K562 (cell line): Measurements from ENCODE around the gene PLEKHA5. TPM values are rescaled to one million over a fixed set of nuclear protein-coding genes. Genes with fewer than 3 reads are reported as not detected.

Source experiments
- ATAC-seq: fragments of 200-7000 bp; cut with Tn5 transposase; 3 replicates; pipeline ENCODE4 v1.9.1; 2020; ENCODE audit warnings: moderate library complexity
- BruUV-seq: library from RNA; stranded (reverse); fragments of 400-500 nt; replicated peaks from 2 replicates; lab custom pipeline; 2021; lab: Mats Ljungman, UMichigan
- CTCF ChIA-PET: fragments of 300-600 bp; formaldehyde crosslinking; extraction: SDS; loops from one replicate; lab custom pipeline; 2021; ENCODE audit warnings: low intra/inter-chr PET ratio; lab: Yijun Ruan, JAX
- POLR2A ChIA-PET: fragments of 300-600, 350-650 bp; sonication (Branson Sonifier 250); formaldehyde crosslinking; extraction: SDS; loops from one replicate; lab custom pipeline; 2021; ENCODE audit warnings: antibody characterized with exemption, inconsistent platforms; lab: Yijun Ruan, JAX
- DNase-seq, 4 experiments: peaks; one replicate each; pipeline versions ENCODE4 v3.0.0 to v3.0.0-alpha.2; 2011 to 2018; ENCODE audit warnings: low spot score in 3 of 4, mixed read lengths in 3 of 4; ENCODE audit errors: extremely low read depth in 1 of 4
- FAIRE-seq: peaks from 2 replicates; lab custom pipeline; 2011; peaks lifted over from hg19 to GRCh38; lab: Jason Lieb, UNC
- H2AFZ ChIP-seq: 2 replicates; pipeline ENCODE4 v1.6.0; 2011; ENCODE audit warnings: low read depth, low read length, control low read depth, inconsistent platforms
- H3K27ac ChIP-seq: fragments of 200-600 bp; 3 replicates; pipeline ENCODE4 v1.8.0; 2011; ENCODE audit warnings: low read depth, mild to moderate bottlenecking, control low read depth, inconsistent platforms, low read length, moderate library complexity, mixed read lengths; ENCODE audit errors: extremely low read depth
- H3K27me3 ChIP-seq, 2 experiments: fragments of 300-600 bp in 1 of 2; 2 replicates in 1 of 2; 3 replicates in 1 of 2; pipeline versions ENCODE4 v1.6.0 to v1.8.0; 2011; ENCODE audit warnings: inconsistent platforms in 2 of 2, low read length in 2 of 2, mild to moderate bottlenecking in 1 of 2, mixed read lengths in 1 of 2, moderate library complexity in 1 of 2; ENCODE audit not compliant: control insufficient read depth in 2 of 2, insufficient read depth in 2 of 2
- H3K36me3 ChIP-seq: fragments of 300-600 bp; 3 replicates; pipeline ENCODE4 v1.8.0; 2011; ENCODE audit warnings: mild to moderate bottlenecking, low read length, inconsistent platforms; ENCODE audit not compliant: control insufficient read depth, insufficient read depth
- H3K4me1 ChIP-seq, 2 experiments: fragments of 200-600 bp in 1 of 2; replicated peaks in 1 of 2; 2 replicates in 1 of 2; 3 replicates in 1 of 2; pipeline versions ENCODE4 v1.5.1 to v1.8.0; 2011; ENCODE audit warnings: inconsistent platforms in 2 of 2, low read length in 2 of 2, mild to moderate bottlenecking in 1 of 2, mixed read lengths in 1 of 2, moderate library complexity in 1 of 2; ENCODE audit not compliant: control insufficient read depth in 2 of 2, insufficient read depth in 2 of 2
- H3K4me2 ChIP-seq: 2 replicates; pipeline ENCODE4 v1.6.1; 2011; ENCODE audit warnings: low read length, control low read depth, inconsistent platforms, mixed read lengths; ENCODE audit not compliant: insufficient read depth
- H3K4me3 ChIP-seq: fragments of 200-600 bp; sonication (generic), shearing (Covaris generic); 2 replicates; pipeline ENCODE4 v1.5.1; 2016; ENCODE audit warnings: control low read depth, inconsistent platforms
- H3K79me2 ChIP-seq: fragments of 200-600 bp; 3 replicates; pipeline ENCODE4 v1.8.0; 2011; ENCODE audit warnings: low read length, inconsistent platforms; ENCODE audit not compliant: control insufficient read depth, insufficient read depth
- H3K9ac ChIP-seq, 2 experiments: 2 replicates each; pipeline versions ENCODE4 v1.6.0 to v1.6.1; 2011; ENCODE audit warnings: low read depth in 2 of 2, low read length in 2 of 2, control low read depth in 1 of 2, inconsistent platforms in 1 of 2, mild to moderate bottlenecking in 1 of 2, mixed read lengths in 1 of 2; ENCODE audit not compliant: insufficient read depth in 1 of 2
- H3K9me1 ChIP-seq: one replicate; pipeline ENCODE4 v1.6.0; 2011; ENCODE audit warnings: inconsistent platforms, mild to moderate bottlenecking, low read length, moderate library complexity; ENCODE audit not compliant: control insufficient read depth, insufficient read depth
- H3K9me3 ChIP-seq: replicated peaks from 2 replicates; pipeline ENCODE4 v1.5.1; 2011; ENCODE audit warnings: low read depth, low read length, inconsistent platforms; ENCODE audit not compliant: control insufficient read depth, insufficient read depth
- H4K20me1 ChIP-seq: replicated peaks from 2 replicates; pipeline ENCODE4 v1.6.1; 2011; ENCODE audit warnings: low read length, inconsistent platforms, mixed read lengths; ENCODE audit not compliant: control insufficient read depth, insufficient read depth
- BRD9 ChIP-seq: fragments of 450-650 bp; IDR thresholded peaks from 2 replicates; pipeline ENCODE4 v1.6.1; 2018; ENCODE audit warnings: low read depth; ENCODE audit not compliant: partially characterized antibody
- CCNT2 ChIP-seq: IDR thresholded peaks from 2 replicates; pipeline ENCODE4 v1.6.1; 2011; ENCODE audit warnings: borderline replicate concordance, low read depth, mild to moderate bottlenecking, moderate library complexity, mixed read lengths, low read length; ENCODE audit not compliant: insufficient read length; ENCODE audit errors: extremely low read depth
- CHD2 ChIP-seq: IDR thresholded peaks from 2 replicates; pipeline ENCODE4 v1.6.1; 2011; ENCODE audit warnings: low read depth, low read length
- EGR1 ChIP-seq: fragments of 450-650 bp; conservative IDR thresholded peaks from 2 replicates; pipeline ENCODE4 v1.6.1; 2017; ENCODE audit warnings: mild to moderate bottlenecking
- ESRRB ChIP-seq: fragments of 250-450 bp; sonication (Bioruptor Pico); IDR thresholded peaks from 2 replicates; pipeline ENCODE4 v1.5.0; 2020; ENCODE audit warnings: mild to moderate bottlenecking, moderate library complexity, borderline replicate concordance
- HOXB6 ChIP-seq: fragments of 250-450 bp; sonication (Bioruptor Pico); IDR thresholded peaks from 2 replicates; pipeline ENCODE4 v1.5.1; 2022; ENCODE audit warnings: mild to moderate bottlenecking, borderline replicate concordance
- MTA3 ChIP-seq: fragments of 450-650 bp; formaldehyde crosslinking; IDR thresholded peaks from 2 replicates; pipeline ENCODE4 v1.6.1; 2017; ENCODE audit warnings: mild to moderate bottlenecking, borderline replicate concordance
- MYBL2 ChIP-seq, 2 experiments: fragments of 450-650 bp in 1 of 2; sonication (generic) in 1 of 2; formaldehyde crosslinking in 1 of 2; IDR thresholded peaks; 2 replicates each; pipeline versions ENCODE4 v1.6.1 to v1.8.1; 2017 to 2022; ENCODE audit warnings: borderline replicate concordance in 1 of 2, inconsistent platforms in 1 of 2, low read depth in 1 of 2, mild to moderate bottlenecking in 1 of 2, missing genetic modification reagents in 1 of 2, moderate library complexity in 1 of 2
- NR2C1 ChIP-seq, 2 experiments: fragments of 450-650 bp; IDR thresholded peaks; 2 replicates each; pipeline ENCODE4 v1.6.1; 2017; ENCODE audit warnings: mild to moderate bottlenecking in 2 of 2, antibody characterized with exemption in 1 of 2, inconsistent platforms in 1 of 2, missing compliant biosample characterization in 1 of 2, missing genetic modification characterization in 1 of 2
- POLR2A ChIP-seq: fragments of 450-650 bp; conservative IDR thresholded peaks from 2 replicates; pipeline ENCODE4 v1.6.1; 2016
- PRPF4 ChIP-seq: fragments of 200-400 bp; formaldehyde crosslinking; IDR thresholded peaks from one replicate; pipeline ENCODE4 v1.6.1; 2017; ENCODE audit warnings: low read length, low read depth, mild to moderate bottlenecking; ENCODE audit not compliant: insufficient read depth, poor library complexity, severe bottlenecking
- RBM34 ChIP-seq: fragments of 200-400 bp; formaldehyde crosslinking; IDR thresholded peaks from 2 replicates; pipeline ENCODE4 v1.6.1; 2018; ENCODE audit warnings: low read length, borderline replicate concordance; ENCODE audit not compliant: insufficient read depth
- RBM39 ChIP-seq: fragments of 200-400 bp; formaldehyde crosslinking; optimal IDR thresholded peaks from 2 replicates; pipeline ENCODE3; 2018; ENCODE audit warnings: low read depth, low read length
- SIN3B ChIP-seq: fragments of 450-650 bp; IDR thresholded peaks from 2 replicates; pipeline ENCODE4 v1.6.1; 2017; ENCODE audit warnings: low read depth, mild to moderate bottlenecking, moderate library complexity
- TARDBP ChIP-seq: fragments of 450-650 bp; IDR thresholded peaks from 2 replicates; pipeline ENCODE4 v1.6.1; 2016
- WGBS: fragments of 100-300 bp; shearing (Covaris generic); methylation state at CpG from one replicate; pipeline ENCODE4 v1.1.6; 2016; ENCODE audit warnings: low coverage, mixed read lengths; ENCODE audit not compliant: insufficient coverage; ENCODE audit errors: missing lambda C conversion rate; 5-methylcytosine and 5-hydroxymethylcytosine counted together
- in situ Hi-C: fragments of 300-500 bp; cut with MboI; formaldehyde crosslinking; loops from 4 replicates; pipeline ENCODE4 v1.15.0; 2018; ENCODE audit warnings: inconsistent platforms, mixed read lengths
- intact Hi-C: fragments of 100-400 bp; cut with micrococcal nuclease; formaldehyde crosslinking; loops from 2 replicates; pipeline ENCODE4 v1.14.2; 2022
- polyA plus RNA-seq, 8 experiments: library from polyadenylated mRNA; depleted of rRNA in 4 of 8; stranded (reverse) in 5 of 8; unstranded in 3 of 8; fragments of >200 nt; fragmentation: Nextera tagmentation in 2 of 8; fragmentation: Illumina TruSeq in 1 of 8; extraction: Ambion mirVana in 2 of 8; extraction: Trizol in 1 of 8; gene quantifications; 2 replicates each; pipeline versions ENCODE4 v1.2.1 to v1.2.3, GENCODE V29; 2011 to 2014; ENCODE audit warnings: inconsistent platforms in 1 of 8, missing spikeins in 1 of 8
- total RNA-seq, 7 experiments: library from RNA; depleted of rRNA in 6 of 7; stranded (reverse); fragments of >200 nt in 6 of 7; fragmentation: Illumina TruSeq in 2 of 7; extraction: Trizol in 2 of 7; gene quantifications; 2 replicates each; pipeline versions ENCODE4 v1.2.1 to v1.2.3, GENCODE V29; 2011 to 2021; ENCODE audit warnings: low replicate concordance in 1 of 7
- TF ChIP-seq, protein P1 (sequence below): fragments of 250-450 bp; sonication (Bioruptor Pico); IDR thresholded peaks from 2 replicates; pipeline ENCODE4 v1.4.0; 2020; ENCODE audit warnings: borderline replicate concordance
- TF ChIP-seq, protein P2 (sequence below), 3 experiments: fragments of 200-800 bp in 1 of 3; sonication (Bioruptor generic) in 1 of 3; sonication (generic) in 1 of 3; formaldehyde crosslinking in 1 of 3; IDR thresholded peaks; 2 replicates each; pipeline versions ENCODE4 v1.6.1 to v1.8.0; 2016 to 2022; ENCODE audit warnings: mild to moderate bottlenecking in 2 of 3, missing compliant biosample characterization in 2 of 3, missing genetic modification characterization in 2 of 3, missing genetic modification reagents in 1 of 3

PLEKHA5 gene
- total and polyA plus RNA-seq, 9 of the 15 experiments (the other 6 are each of a cell fraction or from before 2014, with no cell fraction given): 7.2 to 26.2 (median 17.4) TPM

DNA sequence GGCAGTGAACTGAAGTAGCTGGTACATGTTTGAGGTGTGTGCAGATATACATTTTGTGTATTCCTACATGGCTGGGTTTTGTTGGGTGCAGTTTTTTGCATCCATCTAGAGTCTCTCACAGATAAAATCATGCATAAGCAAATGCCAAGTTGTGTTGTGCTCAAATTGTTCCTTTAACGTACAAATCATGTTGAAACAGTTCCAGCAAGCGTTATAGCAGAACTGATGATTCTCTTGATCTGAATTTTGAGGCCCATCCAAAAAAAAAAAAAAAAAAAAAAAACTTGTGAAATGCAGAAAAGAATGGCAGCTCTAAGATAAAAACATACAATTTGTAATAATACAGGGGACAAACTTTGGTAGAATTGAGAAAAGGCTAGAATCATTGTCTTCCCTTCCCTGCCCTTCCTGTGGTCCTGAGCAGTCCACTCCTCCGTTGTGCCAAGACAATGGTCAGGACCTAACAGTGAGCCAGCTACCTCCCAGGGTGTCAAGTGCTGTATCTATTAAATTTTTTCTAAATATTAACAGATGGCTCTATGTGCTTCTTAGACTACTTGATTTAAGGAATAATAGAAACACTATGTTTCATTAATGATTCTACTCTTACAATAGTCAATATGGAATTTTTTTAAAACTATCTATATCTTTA lies 122.1 kb downstream of the PLEKHA5 start:
- no peak for FAIRE-seq
- H3K4me2 ChIP-seq: no peak overlapping the region
- CTCF ChIA-PET: no interaction called here

DNA sequence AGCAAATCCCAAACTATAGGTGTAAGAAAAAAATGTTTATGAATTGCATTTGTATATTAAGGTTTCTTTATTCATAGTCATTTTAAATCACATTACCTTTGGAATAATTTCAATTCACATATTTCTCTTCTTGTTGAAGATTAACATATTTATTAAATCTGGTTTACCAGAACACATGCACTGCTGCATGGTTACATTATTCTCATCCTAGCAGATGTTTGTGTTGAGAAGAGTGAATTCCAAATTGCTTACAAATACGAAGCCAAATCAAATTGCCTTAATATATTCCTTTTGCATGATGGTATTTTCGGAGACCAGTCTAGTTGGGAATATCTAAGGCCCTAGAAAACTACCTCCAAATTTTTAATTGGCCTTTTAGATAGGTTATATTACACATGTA lies 130.6 kb downstream of the PLEKHA5 start:
- H3K79me2 ChIP-seq: no peaks in the 10 kb centered on the region
- ATAC-seq (no peak), FAIRE-seq (no peak), DNase-seq (no peak)
- no peaks in the 10 kb centered on the region for H3K9me3 ChIP-seq
- intact Hi-C loops (no loop called here), in situ Hi-C loops (no loop called here)
- H3K9me1 ChIP-seq: no peaks in the 10 kb centered on the region
- no peak overlapping the region for H3K9ac ChIP-seq
- H3K36me3 ChIP-seq: 0 out of 3 replicates have a peak, but pooled peaks cover 4% of the 10 kb centered on the region
- H3K27me3 ChIP-seq: no peaks in the 10 kb centered on the region
- H3K4me1 ChIP-seq: no peaks in the 10 kb centered on the region
- H3K4me3 ChIP-seq: no peak overlapping the region
- no peak overlapping the region for H3K27ac ChIP-seq
- no peaks in the 10 kb centered on the region for H4K20me1 ChIP-seq
- ChIA-PET POLR2A (no interaction called here), CTCF (no interaction called here)
- no TSS peak for BruUV-seq
- no peak overlapping the region for H3K4me2 ChIP-seq
- 96% methylated on average over 2 of the region's 2 CpGs for WGBS
- no peak overlapping the region for H2AFZ ChIP-seq
- TF ChIP-seq HOXB6 (no peak), NR2C1 (IDR thresholded peaks at IDR 0.05) (no peak), NR2C1 (tag; IDR thresholded peaks at IDR 0.05) (no peak), ESRRB (CRISPR knock-in tag) (no peak), POLR2A (no peak), MTA3 (no peak), PRPF4 (no peak), CCNT2 (no peak)
- TF ChIP-seq, protein P1, sequence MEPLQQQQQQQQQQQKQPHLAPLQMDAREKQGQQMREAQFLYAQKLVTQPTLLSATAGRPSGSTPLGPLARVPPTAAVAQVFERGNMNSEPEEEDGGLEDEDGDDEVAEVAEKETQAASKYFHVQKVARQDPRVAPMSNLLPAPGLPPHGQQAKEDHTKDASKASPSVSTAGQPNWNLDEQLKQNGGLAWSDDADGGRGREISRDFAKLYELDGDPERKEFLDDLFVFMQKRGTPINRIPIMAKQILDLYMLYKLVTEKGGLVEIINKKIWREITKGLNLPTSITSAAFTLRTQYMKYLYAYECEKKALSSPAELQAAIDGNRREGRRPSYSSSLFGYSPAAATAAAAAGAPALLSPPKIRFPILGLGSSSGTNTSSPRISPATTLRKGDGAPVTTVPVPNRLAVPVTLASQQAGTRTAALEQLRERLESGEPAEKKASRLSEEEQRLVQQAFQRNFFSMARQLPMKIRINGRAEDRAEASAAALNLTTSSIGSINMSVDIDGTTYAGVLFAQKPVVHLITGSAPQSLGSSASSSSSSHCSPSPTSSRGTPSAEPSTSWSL (CRISPR knock-in tag): no peak
- TF ChIP-seq, protein P2, sequence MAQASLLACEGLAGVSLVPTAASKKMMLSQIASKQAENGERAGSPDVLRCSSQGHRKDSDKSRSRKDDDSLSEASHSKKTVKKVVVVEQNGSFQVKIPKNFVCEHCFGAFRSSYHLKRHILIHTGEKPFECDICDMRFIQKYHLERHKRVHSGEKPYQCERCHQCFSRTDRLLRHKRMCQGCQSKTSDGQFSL (CRISPR knock-in tag; IDR thresholded peaks at IDR 0.05): no peak
- TF ChIP-seq, protein P2 (tag; IDR thresholded peaks at IDR 0.05): no peak

More for the DNA sequence above, 122.1 kb downstream of the PLEKHA5 start:
- no peak for ATAC-seq
- WGBS: 69% methylated on average over 2 of the region's 3 CpGs
- H3K4me1 ChIP-seq: no peaks in the 10 kb centered on the region
- no TSS peak for BruUV-seq
- DNase-seq: no peak
- in situ Hi-C loops: no loop called here
- H3K9ac ChIP-seq: no peak overlapping the region
- POLR2A ChIA-PET: no interaction called here
- no peaks in the 10 kb centered on the region for H3K9me3 ChIP-seq
- H4K20me1 ChIP-seq: no peaks in the 10 kb centered on the region
- H3K36me3 ChIP-seq: 0 out of 3 replicates have a peak, but pooled peaks cover 2% of the 10 kb centered on the region
- no peak overlapping the region for H2AFZ ChIP-seq
- no peaks in the 10 kb centered on the region for H3K79me2 ChIP-seq
- H3K9me1 ChIP-seq: no peaks in the 10 kb centered on the region
- TF ChIP-seq BRD9 (no peak), RBM39 (no peak), SIN3B (no peak), CHD2 (no peak), RBM34 (no peak), MYBL2 (IDR thresholded peaks at IDR 0.05; ENCODE audit: low read depth) (no peak), MYBL2 (CRISPR knock-in tag; IDR thresholded peaks at IDR 0.05; ENCODE audit: borderline replicate concordance) (no peak), TARDBP (no peak), EGR1 (no peak)
- TF ChIP-seq, all 486 proteins: peak for 0
- H3K27ac ChIP-seq: no peak overlapping the region
- intact Hi-C loops: no loop called here
- no peak overlapping the region for H3K4me3 ChIP-seq
- H3K27me3 ChIP-seq: no peaks in the 10 kb centered on the region
